ENCODE data around the gene LILRA5.
"Not testable (repeated sequence)": the region's sequence is repeated elsewhere in the genome, so short reads cannot be mapped to it uniquely, and the experiment has no call there.

- not testable (repeated sequence) for TF ChIP-seq POLR2AphosphoS5, EP300, POLR2A (IDR thresholded peaks at IDR 0.05)
These were observed 23.8 kb downstream of the LILRA5 start for GRCh38 chr19:54289160-54289559.
